GM12878 (cell line): ENCODE data around the gene SOD2. TPM values are rescaled to one million over a fixed set of nuclear protein-coding genes. Genes with fewer than 3 reads are reported as not detected.

Experiments used
- ATAC-seq: fragments of 200-7000 bp; cut with Tn5 transposase; 3 replicates; pipeline ENCODE4 v1.9.1; 2020; ENCODE audit warnings: mild to moderate bottlenecking, moderate library complexity
- BruUV-seq: library from RNA; stranded (reverse); fragments of 400-500 nt; replicated peaks from 2 replicates; lab custom pipeline; 2021; lab: Mats Ljungman, UMichigan
- CTCF ChIA-PET: fragments of 300-600 bp; sonication (Branson Sonifier 250); formaldehyde crosslinking; extraction: SDS; loops from one replicate; lab custom pipeline; 2021; ENCODE audit warnings: inconsistent platforms; lab: Yijun Ruan, JAX
- POLR2A ChIA-PET: fragments of 350-600 bp; formaldehyde crosslinking; extraction: SDS; loops from one replicate; lab custom pipeline; 2021; ENCODE audit warnings: inconsistent platforms; lab: Charles Lee
- RAD21 ChIA-PET: fragments of 300-600 bp; sonication (Branson Sonifier 250); formaldehyde crosslinking; loops from one replicate; lab custom pipeline; 2023; ENCODE audit warnings: antibody characterized with exemption; ENCODE audit not compliant: unreplicated experiment; lab: Charles Lee
- SMC1A ChIA-PET: fragments of 300-600 bp; sonication (Branson Sonifier 250); formaldehyde crosslinking; loops from one replicate; lab custom pipeline; 2023; ENCODE audit not compliant: unreplicated experiment, uncharacterized antibody; lab: Charles Lee
- DNase-seq: peaks from one replicate; pipeline ENCODE4 v3.0.0-alpha.2; 2011; ENCODE audit warnings: low read depth, low spot score
- FAIRE-seq: peaks from 3 replicates; lab custom pipeline; 2011; peaks lifted over from hg19 to GRCh38; lab: Jason Lieb, UNC
- H2AFZ ChIP-seq: 2 replicates; pipeline ENCODE4 v1.6.0; 2011; ENCODE audit warnings: low read depth, low read length, control low read depth; ENCODE audit not compliant: control insufficient read depth
- H3K27ac ChIP-seq: 2 replicates; pipeline ENCODE4 v1.5.1; 2011; ENCODE audit warnings: control low read depth; ENCODE audit not compliant: control insufficient read depth, insufficient read depth
- H3K27me3 ChIP-seq, 2 experiments: replicated peaks in 1 of 2; 2 replicates each; pipeline versions ENCODE4 v1.6.0 to v1.6.1; 2011; ENCODE audit warnings: low read length in 1 of 2; ENCODE audit not compliant: control insufficient read depth in 2 of 2, insufficient read depth in 2 of 2
- H3K36me3 ChIP-seq, 2 experiments: 2 replicates each; pipeline ENCODE4 v1.5.1; 2011; ENCODE audit warnings: low read length in 1 of 2; ENCODE audit not compliant: control insufficient read depth in 2 of 2, insufficient read depth in 2 of 2
- H3K4me1 ChIP-seq: 2 replicates; pipeline ENCODE4 v1.6.1; 2011; ENCODE audit warnings: mild to moderate bottlenecking, low read length, moderate library complexity, mixed read lengths; ENCODE audit not compliant: control insufficient read depth, insufficient read depth
- H3K4me2 ChIP-seq: 2 replicates; pipeline ENCODE4 v1.6.0; 2011; ENCODE audit warnings: control low read depth; ENCODE audit not compliant: control insufficient read depth, insufficient read depth
- H3K4me3 ChIP-seq: fragments of 200-600 bp; sonication (generic); 2 replicates; pipeline ENCODE4 v1.5.1; 2016
- H3K79me2 ChIP-seq: 2 replicates; pipeline ENCODE4 v1.6.0; 2011; ENCODE audit warnings: low read length; ENCODE audit not compliant: control insufficient read depth, insufficient read depth
- H3K9ac ChIP-seq: 2 replicates; pipeline ENCODE4 v1.8.0; 2011; ENCODE audit warnings: low read length, control low read depth, mixed read lengths; ENCODE audit not compliant: control insufficient read depth, insufficient read depth
- H3K9me3 ChIP-seq: replicated peaks from 3 replicates; pipeline ENCODE4 v1.5.1; 2011; ENCODE audit warnings: mild to moderate bottlenecking, low read length; ENCODE audit not compliant: control insufficient read depth, insufficient read depth
- H4K20me1 ChIP-seq: 2 replicates; pipeline ENCODE4 v1.6.0; 2011; ENCODE audit not compliant: control insufficient read depth, insufficient read depth
- BHLHE40 ChIP-seq, 2 experiments: fragments of 450-650 bp in 1 of 2; IDR thresholded peaks; 2 replicates each; pipeline ENCODE4 v1.6.1; 2011 to 2017; ENCODE audit warnings: low read depth in 2 of 2, borderline replicate concordance in 1 of 2, improper control_type of control experiment in 1 of 2, low read length in 1 of 2, mild to moderate bottlenecking in 1 of 2
- GATAD2B ChIP-seq: fragments of 450-650 bp; conservative IDR thresholded peaks from 2 replicates; pipeline ENCODE4 v1.6.1; 2017; ENCODE audit warnings: low read depth, mild to moderate bottlenecking, moderate library complexity
- IRF4 ChIP-seq: IDR thresholded peaks from 2 replicates; pipeline ENCODE4 v1.6.1; 2011; ENCODE audit warnings: low read depth, low read length
- MEF2A ChIP-seq: IDR thresholded peaks from 2 replicates; pipeline ENCODE4 v1.6.1; 2011; ENCODE audit warnings: low read depth, mild to moderate bottlenecking, low read length, moderate library complexity; ENCODE audit not compliant: insufficient read depth
- RAD51 ChIP-seq: fragments of 450-650 bp; IDR thresholded peaks from 2 replicates; pipeline ENCODE4 v1.6.1; 2016; ENCODE audit warnings: moderate library complexity, mild to moderate bottlenecking, inconsistent platforms
- SMAD5 ChIP-seq: IDR thresholded peaks from 2 replicates; pipeline ENCODE4 v1.6.1; 2016; ENCODE audit warnings: antibody characterized with exemption, low read depth
- SMC3 ChIP-seq: IDR thresholded peaks from 2 replicates; pipeline ENCODE4 v1.6.1; 2011; ENCODE audit warnings: low read length, improper control_type of control experiment, borderline replicate concordance
- SUZ12 ChIP-seq: fragments of 200-600 bp; sonication (generic); IDR thresholded peaks from one replicate; pipeline ENCODE4 v1.6.1; 2018; ENCODE audit warnings: antibody characterized with exemption, mild to moderate bottlenecking; ENCODE audit not compliant: unreplicated experiment
- TCF7 ChIP-seq: IDR thresholded peaks from 2 replicates; pipeline ENCODE4 v1.6.1; 2014; ENCODE audit warnings: antibody characterized with exemption, borderline replicate concordance
- ZBED1 ChIP-seq: IDR thresholded peaks from 2 replicates; pipeline ENCODE4 v1.6.1; 2016; ENCODE audit warnings: borderline replicate concordance
- ZNF687 ChIP-seq: fragments of 450-650 bp; IDR thresholded peaks from 2 replicates; pipeline ENCODE4 v1.6.1; 2017; ENCODE audit warnings: mild to moderate bottlenecking, moderate library complexity
- WGBS: methylation state at CpG from one replicate; pipeline ENCODE4 v1.1.6; 2016; ENCODE audit warnings: low lambda C conversion rate; ENCODE audit not compliant: insufficient replicate concordance, insufficient coverage; ENCODE audit errors: missing lambda C conversion rate; 5-methylcytosine and 5-hydroxymethylcytosine counted together
- in situ Hi-C: fragments of 300-500 bp; cut with MboI; formaldehyde crosslinking; loops from 9 replicates; pipeline ENCODE4 v1.14.3; 2018; ENCODE audit warnings: mixed read lengths
- intact Hi-C: fragments of 100-400 bp; cut with micrococcal nuclease; formaldehyde crosslinking; loops from one replicate; pipeline ENCODE4 v1.14.2; 2022; ENCODE audit not compliant: unreplicated experiment
- polyA plus RNA-seq, 11 experiments: library from polyadenylated mRNA; depleted of rRNA in 4 of 11; unstranded in 6 of 11; stranded (reverse) in 5 of 11; fragments of >200 nt; fragmentation: Nextera tagmentation in 4 of 11; fragmentation: Illumina TruSeq in 1 of 11; extraction: Ambion mirVana in 4 of 11; extraction: Trizol in 1 of 11; gene quantifications; 1 replicate in 1 of 11; 2 replicates in 10 of 11; pipeline versions ENCODE4 v1.2.1 to v1.2.3, GENCODE V29; 2011 to 2016; ENCODE audit warnings: inconsistent platforms in 2 of 11, missing spikeins in 2 of 11, low read depth in 1 of 11
- total RNA-seq, 4 experiments: library from RNA; depleted of rRNA in 3 of 4; stranded (reverse); fragments of >200 nt in 3 of 4; fragmentation: Illumina TruSeq in 1 of 4; extraction: Trizol in 1 of 4; gene quantifications; 2 replicates each; pipeline versions ENCODE4 v1.2.1 to v1.2.3, GENCODE V29; 2013 to 2021
- TF ChIP-seq, protein P1 (sequence below): fragments of 450-650 bp; IDR thresholded peaks from 2 replicates; pipeline ENCODE4 v1.6.1; 2014; ENCODE audit warnings: mild to moderate bottlenecking
- TF ChIP-seq, protein P2 (sequence below): fragments of 450-650 bp; IDR thresholded peaks from 2 replicates; pipeline ENCODE4 v1.6.1; 2018; ENCODE audit warnings: borderline replicate concordance, mild to moderate bottlenecking; ENCODE audit not compliant: partially characterized antibody

The SOD2 gene
- total and polyA plus RNA-seq, 10 of the 15 experiments (the other 5 are each of a cell fraction or from before 2014, with no cell fraction given): 12.1 to 55.8 (median 39.1) TPM

DNA sequence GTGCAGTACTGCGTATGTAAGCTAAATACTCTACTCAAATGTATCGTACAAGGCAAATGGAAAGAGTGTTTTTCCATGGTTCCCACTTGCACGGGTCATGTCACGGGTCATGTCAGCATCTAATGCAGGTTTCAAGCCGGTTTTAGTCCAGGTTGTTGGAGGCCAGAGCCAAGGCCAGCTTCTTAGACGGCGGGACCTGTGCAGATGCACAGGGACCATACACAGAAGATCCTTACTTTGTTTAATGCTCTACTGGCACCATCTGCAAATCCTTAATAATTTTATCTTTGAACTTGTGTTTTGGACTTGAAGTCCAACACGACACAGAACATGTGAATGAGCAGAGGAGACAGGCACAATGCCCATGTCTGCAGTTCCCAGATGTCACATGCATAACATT, 42.7 kb downstream of the SOD2 start:
- no peaks in the 10 kb centered on the region for H3K36me3 ChIP-seq
- no peaks in the 10 kb centered on the region for H3K79me2 ChIP-seq
- RAD21 ChIA-PET: no interaction called here
- CTCF ChIA-PET: interaction anchor here (1.6 kb wide), 1 partner anchor 17 kb away, joined by 5 read pairs; no protein-coding TSS in a partner anchor
- H3K4me2 ChIP-seq: no peak overlapping the region
- peaks cover 4% of the 10 kb centered on the region; the same call in 1 of the 2 replicates for H3K4me1 ChIP-seq
- no peaks in the 10 kb centered on the region for H3K9me3 ChIP-seq
- WGBS: 58% methylated on average over 8 of the region's 8 CpGs
- no peak overlapping the region for H3K4me3 ChIP-seq
- FAIRE-seq (no peak), ATAC-seq (no peak), DNase-seq (no peak)
- TF ChIP-seq RAD51: no peak
- no peak for TF ChIP-seq TCF7
- TF ChIP-seq, protein P1, sequence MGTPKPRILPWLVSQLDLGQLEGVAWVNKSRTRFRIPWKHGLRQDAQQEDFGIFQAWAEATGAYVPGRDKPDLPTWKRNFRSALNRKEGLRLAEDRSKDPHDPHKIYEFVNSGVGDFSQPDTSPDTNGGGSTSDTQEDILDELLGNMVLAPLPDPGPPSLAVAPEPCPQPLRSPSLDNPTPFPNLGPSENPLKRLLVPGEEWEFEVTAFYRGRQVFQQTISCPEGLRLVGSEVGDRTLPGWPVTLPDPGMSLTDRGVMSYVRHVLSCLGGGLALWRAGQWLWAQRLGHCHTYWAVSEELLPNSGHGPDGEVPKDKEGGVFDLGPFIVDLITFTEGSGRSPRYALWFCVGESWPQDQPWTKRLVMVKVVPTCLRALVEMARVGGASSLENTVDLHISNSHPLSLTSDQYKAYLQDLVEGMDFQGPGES: no peak
- TF ChIP-seq, protein P2, sequence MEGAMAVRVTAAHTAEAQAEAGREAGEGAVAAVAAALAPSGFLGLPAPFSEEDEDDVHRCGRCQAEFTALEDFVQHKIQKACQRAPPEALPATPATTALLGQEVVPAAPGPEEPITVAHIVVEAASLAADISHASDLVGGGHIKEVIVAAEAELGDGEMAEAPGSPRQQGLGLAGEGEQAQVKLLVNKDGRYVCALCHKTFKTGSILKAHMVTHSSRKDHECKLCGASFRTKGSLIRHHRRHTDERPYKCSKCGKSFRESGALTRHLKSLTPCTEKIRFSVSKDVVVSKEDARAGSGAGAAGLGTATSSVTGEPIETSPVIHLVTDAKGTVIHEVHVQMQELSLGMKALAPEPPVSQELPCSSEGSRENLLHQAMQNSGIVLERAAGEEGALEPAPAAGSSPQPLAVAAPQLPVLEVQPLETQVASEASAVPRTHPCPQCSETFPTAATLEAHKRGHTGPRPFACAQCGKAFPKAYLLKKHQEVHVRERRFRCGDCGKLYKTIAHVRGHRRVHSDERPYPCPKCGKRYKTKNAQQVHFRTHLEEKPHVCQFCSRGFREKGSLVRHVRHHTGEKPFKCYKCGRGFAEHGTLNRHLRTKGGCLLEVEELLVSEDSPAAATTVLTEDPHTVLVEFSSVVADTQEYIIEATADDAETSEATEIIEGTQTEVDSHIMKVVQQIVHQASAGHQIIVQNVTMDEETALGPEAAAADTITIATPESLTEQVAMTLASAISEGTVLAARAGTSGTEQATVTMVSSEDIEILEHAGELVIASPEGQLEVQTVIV: no peak
- no peak for TF ChIP-seq IRF4
- no peak for TF ChIP-seq GATAD2B
- TF ChIP-seq ZNF687: no peak
- TF ChIP-seq SUZ12: no peak
- no peak for TF ChIP-seq MEF2A
- TF ChIP-seq ZBED1: no peak
- no peak for TF ChIP-seq SMAD5
- no peak for TF ChIP-seq BHLHE40 (IDR thresholded peaks at IDR 0.05; ENCODE audit: borderline replicate concordance in 1 of 2, low read depth in 2 of 2, low read length in 1 of 2)
- TF ChIP-seq SMC3: no peak
- no peaks in the 10 kb centered on the region for H4K20me1 ChIP-seq
- H3K27me3 ChIP-seq: no peaks in the 10 kb centered on the region
- no TSS peak for BruUV-seq
- intact Hi-C loops (no loop called here), in situ Hi-C loops (no loop called here)
- H3K27ac ChIP-seq: no peak overlapping the region
- SMC1A ChIA-PET: no interaction called here
- H2AFZ ChIP-seq: no peak overlapping the region
- no peak overlapping the region for H3K9ac ChIP-seq
- POLR2A ChIA-PET: no interaction called here
